GM21786 (cell line): ENCODE measurements around the gene DNAJB13.

Experiments used
- ATAC-seq: cut with Tn5 transposase; IDR thresholded peaks from one replicate; pipeline ENCODE4 v1.9.1; 2021; ENCODE audit not compliant: unreplicated experiment

The DNAJB13 gene

GRCh38 chr11:73949912-73950311 lies 914 bp upstream of the DNAJB13 start:
- no peak for ATAC-seq

DNA sequence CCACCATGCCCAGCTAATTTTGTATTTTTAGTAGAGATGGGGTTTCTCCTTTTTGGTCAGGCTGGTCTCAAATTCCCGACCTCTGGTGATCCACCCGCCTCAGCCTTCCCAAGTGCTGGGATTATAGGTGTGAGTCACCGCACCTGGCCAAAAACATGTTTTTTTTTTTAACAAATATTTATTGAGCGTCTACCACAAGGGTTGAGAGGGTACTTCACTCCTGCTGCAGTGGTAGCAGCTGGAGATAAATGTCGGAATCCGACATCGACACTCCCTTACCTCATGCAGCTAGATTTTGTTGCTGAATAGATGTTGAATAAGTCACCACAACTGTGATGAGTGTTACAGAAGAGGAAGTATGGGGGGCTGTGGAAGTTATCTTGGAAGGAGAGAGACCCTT lies 971 bp downstream of the DNAJB13 start:
- no peak for ATAC-seq

DNA sequence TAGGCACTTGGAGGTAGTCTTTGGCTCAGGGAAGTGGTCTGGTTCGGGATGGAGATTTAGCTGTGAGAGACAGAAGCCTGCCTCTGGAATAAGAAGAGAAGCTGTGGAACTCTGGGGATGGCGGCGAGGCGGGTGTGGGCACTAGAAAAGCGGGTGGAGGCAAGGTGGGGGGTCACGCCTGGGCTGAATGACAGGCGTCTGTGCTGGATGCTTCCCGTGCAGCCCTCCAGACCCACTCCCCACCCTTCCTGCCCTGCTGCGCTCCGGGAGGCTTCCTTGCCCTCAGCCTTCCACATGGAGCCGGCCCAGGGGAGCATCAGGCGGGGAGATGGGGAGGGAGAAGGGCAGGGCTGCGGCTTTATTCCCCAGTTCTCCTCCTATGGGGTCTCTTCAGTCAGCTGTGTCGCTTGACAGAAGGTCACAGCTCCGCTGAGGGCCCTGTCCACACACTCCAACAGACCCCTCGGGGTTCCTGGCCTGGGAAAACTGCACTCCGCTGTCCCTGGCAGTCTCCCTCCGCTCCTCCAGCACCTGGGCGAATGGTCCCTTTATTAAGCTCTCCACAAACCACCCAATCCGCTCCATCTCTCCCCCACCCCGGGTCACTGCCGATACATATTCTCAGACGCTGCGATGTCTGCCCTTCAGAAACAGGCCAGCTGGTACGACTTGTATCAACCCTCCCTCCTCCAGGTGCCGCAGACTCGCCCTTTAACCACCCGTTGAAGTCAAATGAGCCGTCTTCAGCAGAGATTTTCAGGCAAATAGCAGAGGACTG lies 6.2 kb downstream of the DNAJB13 start:
- no peak for ATAC-seq

DNA sequence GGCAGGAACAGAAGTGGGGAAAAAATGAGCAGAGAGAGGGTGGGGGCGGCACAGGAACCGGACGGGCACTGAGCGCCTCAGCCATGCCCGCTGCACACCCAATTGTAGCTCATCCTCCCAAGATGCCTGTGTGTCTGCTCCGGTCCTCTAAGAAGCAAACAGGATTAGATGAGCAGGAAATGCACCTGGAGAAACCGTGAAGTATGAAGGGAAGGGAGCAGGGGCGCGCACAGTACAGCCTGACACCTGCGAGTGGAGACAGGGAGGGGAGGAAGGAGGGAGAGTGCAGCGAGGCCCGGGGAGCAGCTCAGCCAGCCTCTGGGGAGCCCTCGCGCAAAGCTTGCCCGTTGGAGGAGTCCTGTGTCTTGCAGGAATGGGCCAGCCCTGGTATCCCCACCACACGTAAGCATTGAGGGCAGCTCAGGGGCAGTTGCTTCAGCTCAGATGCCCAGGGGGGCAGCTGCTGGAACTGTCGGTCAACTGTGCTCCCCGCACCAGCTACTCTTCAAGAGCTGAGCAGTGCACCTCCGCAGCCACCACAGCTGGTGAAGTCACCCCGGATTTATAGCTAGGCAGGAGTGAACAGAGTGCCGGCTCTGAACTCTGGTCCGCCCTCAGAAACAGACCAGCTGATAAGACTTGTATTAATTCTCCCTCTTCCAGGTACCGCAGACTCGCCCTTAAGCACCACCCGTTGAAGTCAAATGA lies 7.0 kb downstream of the DNAJB13 start:
- ATAC-seq: no peak

- no peak for ATAC-seq
Observed at GRCh38 chr11:73958521-73959141, 7.8 kb downstream of the DNAJB13 start.

DNA sequence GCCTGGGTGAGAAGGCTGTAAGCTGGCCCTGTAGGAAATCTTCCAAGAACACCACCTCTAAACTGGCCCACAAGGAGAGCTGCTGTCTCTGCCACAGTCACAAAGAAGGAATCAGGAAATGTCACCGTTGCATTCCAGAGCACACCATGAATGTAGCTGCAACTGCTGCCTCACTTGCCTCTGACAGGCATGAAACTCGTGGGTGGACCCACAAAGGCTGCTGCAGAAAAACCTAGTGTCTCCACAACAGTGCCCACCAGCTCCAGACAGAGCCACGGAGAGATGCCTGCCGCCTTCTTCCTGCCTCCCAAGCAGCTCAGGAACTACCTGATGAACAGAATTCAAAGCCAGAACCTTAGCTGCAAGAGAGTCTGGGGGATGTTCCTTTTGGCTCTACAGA lies 10.5 kb downstream of the DNAJB13 start:
- ATAC-seq: no peak

DNA sequence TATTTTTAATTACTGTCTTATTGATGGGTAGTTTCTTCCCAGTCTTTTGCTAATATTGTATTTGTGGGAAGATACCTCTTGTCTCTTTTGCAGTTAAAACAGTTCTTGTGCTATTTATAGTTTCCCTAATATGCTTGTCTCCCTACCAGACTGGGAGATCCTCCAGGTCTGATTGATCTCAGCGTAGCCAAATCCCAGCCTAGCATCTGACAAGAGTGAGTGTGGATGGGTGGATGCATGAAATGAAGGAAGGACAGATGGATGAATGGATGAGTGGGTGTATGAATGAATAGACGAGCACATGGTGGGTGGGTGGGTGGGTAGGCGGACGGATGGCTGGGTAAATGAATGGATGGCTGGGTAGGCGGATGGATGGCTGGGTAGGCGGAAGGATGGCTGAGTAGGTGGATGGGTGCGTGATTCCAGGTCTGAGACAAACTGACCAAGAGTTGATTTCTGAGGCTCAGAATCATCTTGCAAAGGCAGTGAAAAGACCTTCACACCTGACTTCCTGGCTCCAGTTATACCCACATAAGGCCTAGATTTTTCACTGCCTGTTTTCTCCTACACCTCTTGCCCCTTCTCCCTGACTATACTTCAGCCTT lies 11.4 kb downstream of the DNAJB13 start:
- no peak for ATAC-seq

- no peak for ATAC-seq
Observed at GRCh38 chr11:73963861-73964260, 13.0 kb downstream of the DNAJB13 start.

GRCh38 chr11:73965076-73965763 lies 14.4 kb downstream of the DNAJB13 start:
- ATAC-seq: no peak

- ATAC-seq: no peak
Observed at GRCh38 chr11:73965764-73966121, 14.9 kb downstream of the DNAJB13 start.

- no peak for ATAC-seq
Observed at GRCh38 chr11:73968356-73968966, 17.6 kb downstream of the DNAJB13 start.

- ATAC-seq: no peak
Observed at GRCh38 chr11:73969091-73969490, 18.3 kb downstream of the DNAJB13 start.

DNA sequence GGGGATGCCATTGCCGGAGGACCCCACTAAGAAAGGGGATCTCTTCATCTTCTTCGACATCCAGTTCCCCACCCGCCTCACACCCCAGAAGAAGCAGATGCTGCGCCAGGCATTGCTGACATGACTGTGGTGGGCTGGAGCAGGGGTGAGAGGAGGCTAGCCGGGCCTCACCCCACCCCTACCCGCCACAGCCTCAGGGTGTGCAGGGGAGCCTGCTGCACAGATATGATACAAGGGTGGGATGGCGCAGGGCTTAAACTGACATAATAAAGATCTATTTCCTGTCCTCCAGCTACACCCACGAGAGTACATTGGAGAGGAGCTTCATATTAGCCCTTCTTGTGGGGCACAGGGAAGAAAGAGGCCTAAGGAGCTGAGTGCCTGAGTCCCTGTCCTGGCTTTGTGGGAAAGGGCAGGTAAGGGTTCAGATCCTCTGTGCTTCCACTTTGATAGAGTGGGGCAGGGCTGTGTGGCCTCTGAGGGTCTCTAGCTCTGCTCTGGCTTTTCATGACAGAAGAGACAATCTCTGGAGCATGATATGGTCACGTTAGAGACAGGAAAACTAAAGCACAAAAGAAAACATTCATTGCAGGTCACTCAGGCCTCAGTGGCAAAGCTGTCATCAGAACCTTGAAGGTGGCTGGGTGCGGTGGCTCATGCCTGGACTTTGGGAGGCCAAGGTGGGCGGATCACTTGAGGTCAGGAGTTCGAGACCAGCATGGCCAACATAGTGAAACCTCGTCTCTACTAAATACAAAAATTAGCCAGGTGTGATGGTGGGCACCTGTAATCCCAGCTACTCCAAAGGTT lies 19.4 kb downstream of the DNAJB13 start:
- no peak for ATAC-seq

GRCh38 chr11:73971175-73971719 lies 20.4 kb downstream of the DNAJB13 start:
- no peak for ATAC-seq

DNA sequence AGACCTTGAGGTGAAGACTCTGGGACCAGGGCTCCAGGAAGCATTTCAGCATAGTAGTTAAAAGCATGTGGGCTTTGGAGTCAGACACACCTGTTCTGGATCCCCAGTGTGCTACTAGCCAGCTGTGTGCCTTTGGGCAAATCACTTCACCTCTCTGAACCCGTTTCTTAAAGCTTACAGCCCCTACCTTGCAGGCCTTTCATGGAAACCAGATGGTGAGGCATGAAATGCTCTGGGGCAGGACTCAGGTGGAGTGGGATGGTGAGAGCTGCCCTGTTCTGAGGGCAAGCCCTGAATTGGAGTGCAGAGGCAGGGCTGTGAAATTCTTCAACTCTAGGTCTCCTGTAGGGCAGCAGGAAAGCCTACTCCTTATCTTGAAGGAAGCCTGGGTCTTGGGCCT lies 21.4 kb downstream of the DNAJB13 start:
- no peak for ATAC-seq

DNA sequence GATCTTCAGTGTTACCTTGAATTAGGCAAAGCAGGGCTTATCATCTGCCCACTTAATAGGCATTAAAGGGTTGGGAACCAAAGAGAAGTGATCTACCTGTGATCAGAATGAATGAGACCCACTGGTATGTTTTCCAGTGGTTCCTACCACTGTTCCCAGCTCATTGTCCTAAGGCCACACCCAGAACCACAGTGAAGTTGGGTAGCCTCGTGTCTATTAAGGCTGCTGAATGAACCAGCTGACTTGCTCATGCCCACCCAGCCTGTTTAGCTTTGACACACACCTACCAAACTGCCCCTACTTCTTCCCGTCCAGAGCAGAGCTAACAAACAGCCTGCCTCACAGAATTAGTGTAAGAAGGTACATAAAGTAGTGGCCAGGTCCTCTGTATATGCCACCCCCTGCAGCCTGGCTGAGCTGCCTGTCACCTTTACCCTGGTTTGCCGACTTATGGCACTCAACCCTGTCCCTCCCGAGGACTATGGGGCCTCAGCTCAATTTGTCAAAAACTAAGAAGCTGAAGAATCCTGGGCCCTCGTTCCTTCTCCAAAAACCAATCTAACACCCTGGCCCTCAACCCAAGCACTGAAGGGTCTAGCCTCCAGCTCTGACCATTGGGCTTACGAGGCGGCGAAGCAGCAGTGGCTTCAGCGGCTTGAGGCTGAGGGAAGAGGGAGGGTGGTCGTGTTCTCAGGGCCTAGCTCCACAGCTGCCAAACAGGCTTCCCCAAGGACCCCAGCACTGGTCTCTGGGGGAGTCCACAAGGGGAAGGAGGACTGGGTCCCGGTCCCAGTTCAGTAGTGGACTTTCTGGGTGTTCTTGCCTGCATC lies 22.0 kb downstream of the DNAJB13 start:
- ATAC-seq: no peak

GRCh38 chr11:73974604-73975478 lies 24.0 kb downstream of the DNAJB13 start:
- ATAC-seq: no peak

- no peak for ATAC-seq
Observed at GRCh38 chr11:73975479-73975757, 24.6 kb downstream of the DNAJB13 start.
